ENCODE results near the gene DOP1B.
A peak's percentile ranks its signal among the peaks of the same experiment; 100 is the strongest.
"Not testable (repeated sequence)": the region's sequence is repeated elsewhere in the genome, so short reads cannot be mapped to it uniquely, and the experiment has no call there.

DOP1B gene

GRCh38 chr21:36135391-36136102, 21.1 kb upstream of the DOP1B start:
- peak; percentile 4 for DNase-seq

GRCh38 chr21:36139791-36140190, 16.8 kb upstream of the DOP1B start:
- DNase-seq = not testable (repeated sequence)

GRCh38 chr21:36141513-36141925, 15.1 kb upstream of the DOP1B start:
- peak; percentile 89 for DNase-seq

GRCh38 chr21:36144233-36144632, 12.4 kb upstream of the DOP1B start:
- DNase-seq = not testable (repeated sequence)

- DNase-seq = no peak
These were observed 11.4 kb upstream of the DOP1B start for GRCh38 chr21:36145259-36145658.

GRCh38 chr21:36147911-36148310, 8.7 kb upstream of the DOP1B start:
- DNase-seq = no peak

- DNase-seq = no peak
These were observed 7.7 kb upstream of the DOP1B start for GRCh38 chr21:36148886-36149285.

- no peak for DNase-seq
These were observed 6.6 kb upstream of the DOP1B start for GRCh38 chr21:36149788-36150711.

- no peak for DNase-seq
These were observed 853 bp upstream of the DOP1B start for GRCh38 chr21:36155603-36156338.

GRCh38 chr21:36156339-36156814, 247 bp upstream of the DOP1B start:
- peak; percentile 76 for DNase-seq

GRCh38 chr21:36159356-36159921, 2.8 kb downstream of the DOP1B start:
- no peak for DNase-seq

- DNase-seq = no peak
These were observed 4.2 kb downstream of the DOP1B start for GRCh38 chr21:36160850-36161178.

- DNase-seq = no peak
These were observed 6.0 kb downstream of the DOP1B start for GRCh38 chr21:36162631-36163030.

GRCh38 chr21:36163750-36164741, 7.4 kb downstream of the DOP1B start:
- DNase-seq = peak; percentile 41

GRCh38 chr21:36165356-36165755, 8.7 kb downstream of the DOP1B start:
- DNase-seq = no peak

GRCh38 chr21:36166705-36167104, 10.1 kb downstream of the DOP1B start:
- no peak for DNase-seq

GRCh38 chr21:36167541-36167940, 10.9 kb downstream of the DOP1B start:
- no peak for DNase-seq

- DNase-seq = no peak
These were observed 13.0 kb downstream of the DOP1B start for GRCh38 chr21:36169470-36170128.

GRCh38 chr21:36170823-36171222, 14.2 kb downstream of the DOP1B start:
- no peak for DNase-seq

- no peak for DNase-seq
These were observed 14.7 kb downstream of the DOP1B start for GRCh38 chr21:36171336-36171735.

GRCh38 chr21:36171741-36172331, 15.2 kb downstream of the DOP1B start:
- DNase-seq = no peak

Data from NCI-H2081 treated with DMSO at 0.1 percent for 48 hours (cell line).